Suprapubic skin (tissue), 4 donors: Measurements from ENCODE around the gene LGALS8. TPM values are rescaled to one million over a fixed set of nuclear protein-coding genes. Genes with fewer than 3 reads are reported as not detected.

ENCODE experiments used
- DNase-seq, 2 donors: peaks; one replicate each; pipeline ENCODE4 v3.0.0-alpha.2; 2019; ENCODE audit warnings: low spot score in 2 of 2
- H3K27ac ChIP-seq: fragments of 200-600 bp; sonication (generic); one replicate; pipeline ENCODE4 v1.5.1; 2019
- H3K27me3 ChIP-seq: fragments of 200-600 bp; sonication (generic); one replicate; pipeline ENCODE4 v1.5.1; 2019
- H3K36me3 ChIP-seq: fragments of 200-600 bp; sonication (generic); one replicate; pipeline ENCODE4 v1.5.1; 2019
- H3K4me1 ChIP-seq: fragments of 200-600 bp; sonication (generic); one replicate; pipeline ENCODE4 v1.5.1; 2019
- H3K4me3 ChIP-seq: fragments of 200-600 bp; sonication (generic); one replicate; pipeline ENCODE4 v1.5.1; 2019; ENCODE audit warnings: mild to moderate bottlenecking
- H3K9me3 ChIP-seq: fragments of 200-600 bp; sonication (generic); one replicate; pipeline ENCODE4 v1.5.1; 2019
- CTCF ChIP-seq, 2 donors: fragments of 200-600 bp in 1 of 2; fragments of 450-650 bp in 1 of 2; sonication (generic) in 1 of 2; IDR thresholded peaks; one replicate each; pipeline ENCODE4 v1.5.1; 2016 to 2019; ENCODE audit warnings: antibody characterized with exemption in 2 of 2, mild to moderate bottlenecking in 1 of 2, moderate library complexity in 1 of 2
- EP300 ChIP-seq: sonication (generic); formaldehyde crosslinking; IDR thresholded peaks from one replicate; pipeline ENCODE4 v1.6.1; 2017; ENCODE audit warnings: antibody characterized with exemption
- POLR2A ChIP-seq, 2 donors: fragments of 450-650 bp; IDR thresholded peaks; one replicate each; pipeline ENCODE4 v1.6.1; 2017; ENCODE audit warnings: antibody characterized with exemption in 2 of 2, mild to moderate bottlenecking in 2 of 2, moderate library complexity in 2 of 2
- POLR2AphosphoS5 ChIP-seq, 3 donors: sonication (generic); formaldehyde crosslinking; IDR thresholded peaks; one replicate each; pipeline ENCODE4 v1.6.1; 2017; ENCODE audit warnings: antibody characterized with exemption in 3 of 3
- WGBS: methylation state at CpG from one replicate; pipeline ENCODE4 v1.1.5; 2018; 5-methylcytosine and 5-hydroxymethylcytosine counted together
- total RNA-seq, 4 donors: library from RNA; depleted of rRNA; stranded (reverse); fragments of >200 nt; gene quantifications; one replicate each; pipeline ENCODE4 v1.1.0, GENCODE V29; 2016

Gene LGALS8
- total RNA-seq, 4 donors from 2014 or later: 70.2 to 280 (median 99.3) TPM

DNA sequence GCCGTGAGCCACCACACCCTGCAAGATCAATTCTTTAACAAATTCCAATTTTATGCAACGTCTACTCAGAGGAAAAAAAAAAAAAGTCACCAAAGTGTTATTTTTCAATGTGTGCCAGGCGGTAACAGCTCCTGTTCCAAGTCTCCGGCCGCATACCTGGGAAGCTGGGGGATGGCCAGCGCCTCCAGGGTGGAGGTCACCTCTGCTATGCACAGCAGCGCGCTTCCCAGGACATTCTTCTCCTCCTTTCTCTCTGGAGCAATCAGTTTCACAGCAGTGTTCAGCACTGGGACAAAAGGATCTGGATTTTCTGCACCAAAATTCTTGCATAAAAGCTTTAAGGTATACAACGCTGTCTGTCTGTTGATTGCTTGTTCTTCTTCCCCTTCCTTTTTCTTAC is 34.3 kb downstream of the LGALS8 start:
- DNase-seq: no peak
- H3K4me3 ChIP-seq: no peak overlapping the region
- no peaks in the 10 kb centered on the region for H3K4me1 ChIP-seq
- TF ChIP-seq POLR2AphosphoS5 (IDR thresholded peaks at IDR 0.05) (no peak), CTCF (IDR thresholded peaks at IDR 0.05) (no peak)
- H3K27me3 ChIP-seq: no peaks in the 10 kb centered on the region
- peaks cover 74% of the 10 kb centered on the region for H3K36me3 ChIP-seq
- no peaks in the 10 kb centered on the region for H3K9me3 ChIP-seq
- no peak overlapping the region for H3K27ac ChIP-seq
- 78% methylated on average over 9 of the region's 9 CpGs for WGBS

- WGBS: 89% methylated on average over 3 of the region's 3 CpGs
- DNase-seq: no peak
- Histone ChIP-seq H3K27me3 (no peaks in the 10 kb centered on the region), H3K27ac (no peak overlapping the region), H3K4me1 (no peaks in the 10 kb centered on the region), H3K9me3 (no peaks in the 10 kb centered on the region), H3K36me3 (peaks cover 74% of the 10 kb centered on the region), H3K4me3 (no peak overlapping the region)
- TF ChIP-seq POLR2AphosphoS5 (IDR thresholded peaks at IDR 0.05) (no peak), EP300 (no peak), POLR2A (IDR thresholded peaks at IDR 0.05) (no peak)
Observed at GRCh38 chr1:236558846-236559245, 35.1 kb downstream of the LGALS8 start.

GRCh38 chr1:236560213-236560771 is 36.5 kb downstream of the LGALS8 start:
- TF ChIP-seq EP300: no peak
- TF ChIP-seq POLR2AphosphoS5 (IDR thresholded peaks at IDR 0.05): no peak
- no peak for TF ChIP-seq POLR2A (IDR thresholded peaks at IDR 0.05)
- TF ChIP-seq CTCF (IDR thresholded peaks at IDR 0.05): no peak
- H3K27me3 ChIP-seq: no peaks in the 10 kb centered on the region
- peaks cover 74% of the 10 kb centered on the region for H3K36me3 ChIP-seq
- DNase-seq: no peak
- H3K9me3 ChIP-seq: no peaks in the 10 kb centered on the region
- H3K27ac ChIP-seq: no peak overlapping the region
- no peak overlapping the region for H3K4me3 ChIP-seq
- 90% methylated on average over 7 of the region's 7 CpGs for WGBS
- no peaks in the 10 kb centered on the region for H3K4me1 ChIP-seq

DNA sequence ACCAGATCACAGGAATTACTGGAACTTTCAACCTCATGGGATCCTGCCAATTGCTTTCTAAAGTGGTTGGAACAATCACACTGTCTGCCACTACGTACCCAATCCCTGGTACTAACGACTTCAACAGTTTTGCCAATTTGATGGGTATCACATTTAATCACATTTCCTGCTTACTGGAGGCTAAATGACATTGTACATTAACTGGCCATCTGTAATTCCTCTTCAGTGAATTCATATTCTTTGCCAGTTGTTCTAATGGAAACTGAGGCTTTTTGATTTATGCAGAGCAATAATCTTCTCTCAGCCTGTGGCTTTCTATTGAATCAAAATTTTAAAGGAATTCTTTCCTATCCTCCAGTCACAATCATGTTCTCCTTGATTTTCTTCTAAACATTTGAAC is 38.2 kb downstream of the LGALS8 start:
- Histone ChIP-seq H3K36me3 (peaks cover 74% of the 10 kb centered on the region), H3K27ac (no peak overlapping the region), H3K4me3 (no peak overlapping the region), H3K4me1 (no peaks in the 10 kb centered on the region), H3K27me3 (no peaks in the 10 kb centered on the region), H3K9me3 (no peaks in the 10 kb centered on the region)
- no peak for DNase-seq
- TF ChIP-seq POLR2AphosphoS5 (IDR thresholded peaks at IDR 0.05) (no peak), CTCF (IDR thresholded peaks at IDR 0.05) (no peak), EP300 (no peak), POLR2A (IDR thresholded peaks at IDR 0.05) (no peak)
- WGBS: 87% methylated on average over 2 of the region's 2 CpGs

- TF ChIP-seq POLR2A (IDR thresholded peaks at IDR 0.05) (no peak), POLR2AphosphoS5 (IDR thresholded peaks at IDR 0.05) (no peak), EP300 (no peak), CTCF (IDR thresholded peaks at IDR 0.05) (no peak)
- Histone ChIP-seq H3K4me1 (no peaks in the 10 kb centered on the region), H3K4me3 (no peak overlapping the region), H3K36me3 (peaks cover 82% of the 10 kb centered on the region), H3K27ac (no peak overlapping the region), H3K27me3 (no peaks in the 10 kb centered on the region), H3K9me3 (no peaks in the 10 kb centered on the region)
- DNase-seq: no peak
- WGBS: 96% methylated on average over 5 of the region's 5 CpGs
Observed at GRCh38 chr1:236565530-236565929, 41.7 kb downstream of the LGALS8 start.
